Panc1 (cell line): ENCODE results near the gene MLN. TPM values are rescaled to one million over a fixed set of nuclear protein-coding genes. Genes with fewer than 3 reads are reported as not detected.

ENCODE experiments used
- ATAC-seq: fragments of 200-7000 bp; cut with Tn5 transposase; 2 replicates; pipeline ENCODE4 v1.9.1; 2020; ENCODE audit warnings: mild to moderate bottlenecking, moderate library complexity
- BruUV-seq: library from RNA; stranded (reverse); fragments of 400-500 nt; replicated peaks from 2 replicates; lab custom pipeline; 2021; lab: Mats Ljungman, UMichigan
- CTCF ChIA-PET: fragments of 300-600 bp; sonication (Branson Sonifier 250); formaldehyde crosslinking; loops from one replicate; lab custom pipeline; 2022; ENCODE audit warnings: antibody characterized with exemption; lab: Charles Lee
- POLR2A ChIA-PET: fragments of 300-600 bp; sonication (Branson Sonifier 250); formaldehyde crosslinking; loops from one replicate; lab custom pipeline; 2022; ENCODE audit warnings: antibody characterized with exemption; lab: Charles Lee
- DNase-seq: peaks from one replicate; pipeline ENCODE4 v3.0.0-alpha.2; 2010; ENCODE audit warnings: low read depth, low spot score
- H3K27ac ChIP-seq: 2 replicates; pipeline ENCODE4 v1.5.1; 2011; ENCODE audit warnings: mild to moderate bottlenecking, low read length, inconsistent platforms
- H3K27me3 ChIP-seq: fragments of 200-500 bp; sonication (Bioruptor generic); 2 replicates; pipeline ENCODE4 v1.6.0; 2014; ENCODE audit warnings: low read length, inconsistent platforms; ENCODE audit not compliant: control insufficient read depth, insufficient read depth
- H3K36me3 ChIP-seq: fragments of 200-500 bp; sonication (Bioruptor generic); 2 replicates; pipeline ENCODE4 v1.5.1; 2014; ENCODE audit warnings: inconsistent platforms, mild to moderate bottlenecking, low read length, moderate library complexity; ENCODE audit not compliant: control insufficient read depth, insufficient read depth
- H3K4me1 ChIP-seq: 2 replicates; pipeline ENCODE4 v1.5.1; 2011; ENCODE audit warnings: inconsistent platforms, mild to moderate bottlenecking, low read length, moderate library complexity; ENCODE audit not compliant: control insufficient read depth, insufficient read depth
- H3K4me3 ChIP-seq, 2 experiments: 2 replicates each; pipeline ENCODE4 v1.5.1; 2011 to 2012; ENCODE audit warnings: low read depth in 2 of 2, low read length in 2 of 2, mild to moderate bottlenecking in 2 of 2, inconsistent platforms in 1 of 2, moderate library complexity in 1 of 2
- H3K9me3 ChIP-seq: fragments of 200-500 bp; sonication (Bioruptor generic); 2 replicates; pipeline ENCODE4 v1.5.1; 2014; ENCODE audit warnings: low read depth, mild to moderate bottlenecking, inconsistent platforms, low read length, moderate library complexity; ENCODE audit not compliant: control insufficient read depth, insufficient read depth
- CTCF ChIP-seq: fragments of 450-650 bp; IDR thresholded peaks from 2 replicates; pipeline ENCODE4 v1.5.1; 2017; ENCODE audit warnings: mild to moderate bottlenecking
- POLR2AphosphoS5 ChIP-seq: IDR thresholded peaks from 2 replicates; pipeline ENCODE4 v1.6.1; 2012; ENCODE audit warnings: mild to moderate bottlenecking, low read depth, low read length, moderate library complexity
- REST ChIP-seq, 2 experiments: IDR thresholded peaks; 2 replicates each; pipeline ENCODE4 v1.6.1; 2011 to 2012; ENCODE audit warnings: low read depth in 2 of 2, control low read depth in 1 of 2, low read length in 1 of 2, mild to moderate bottlenecking in 1 of 2, moderate library complexity in 1 of 2; ENCODE audit not compliant: insufficient read depth in 1 of 2
- SIN3A ChIP-seq: IDR thresholded peaks from 2 replicates; pipeline ENCODE4 v1.6.1; 2012; ENCODE audit warnings: low read depth, mild to moderate bottlenecking, low read length, moderate library complexity, borderline replicate concordance; ENCODE audit not compliant: insufficient read depth
- TCF7L2 ChIP-seq: IDR thresholded peaks from 2 replicates; pipeline ENCODE4 v1.6.1; 2011; ENCODE audit warnings: mild to moderate bottlenecking, low read depth, low read length, inconsistent platforms
- in situ Hi-C: cut with HindIII; loops from 2 replicates; pipeline ENCODE4 v1.10.0; 2016; ENCODE audit warnings: low sequenced_read_pairs, low pct_unique_long_range_greater_than_20kb
- intact Hi-C: fragments of 100-400 bp; cut with micrococcal nuclease; formaldehyde crosslinking; loops from one replicate; pipeline ENCODE4 v1.10.0; 2022; ENCODE audit not compliant: unreplicated experiment
- total RNA-seq: library from RNA; stranded (reverse); gene quantifications from one replicate; pipeline ENCODE4 v1.2.1, GENCODE V29; 2021; ENCODE audit not compliant: unreplicated experiment

MLN gene
- total RNA-seq, 1 experiment from 2014 or later = not detected

DNA sequence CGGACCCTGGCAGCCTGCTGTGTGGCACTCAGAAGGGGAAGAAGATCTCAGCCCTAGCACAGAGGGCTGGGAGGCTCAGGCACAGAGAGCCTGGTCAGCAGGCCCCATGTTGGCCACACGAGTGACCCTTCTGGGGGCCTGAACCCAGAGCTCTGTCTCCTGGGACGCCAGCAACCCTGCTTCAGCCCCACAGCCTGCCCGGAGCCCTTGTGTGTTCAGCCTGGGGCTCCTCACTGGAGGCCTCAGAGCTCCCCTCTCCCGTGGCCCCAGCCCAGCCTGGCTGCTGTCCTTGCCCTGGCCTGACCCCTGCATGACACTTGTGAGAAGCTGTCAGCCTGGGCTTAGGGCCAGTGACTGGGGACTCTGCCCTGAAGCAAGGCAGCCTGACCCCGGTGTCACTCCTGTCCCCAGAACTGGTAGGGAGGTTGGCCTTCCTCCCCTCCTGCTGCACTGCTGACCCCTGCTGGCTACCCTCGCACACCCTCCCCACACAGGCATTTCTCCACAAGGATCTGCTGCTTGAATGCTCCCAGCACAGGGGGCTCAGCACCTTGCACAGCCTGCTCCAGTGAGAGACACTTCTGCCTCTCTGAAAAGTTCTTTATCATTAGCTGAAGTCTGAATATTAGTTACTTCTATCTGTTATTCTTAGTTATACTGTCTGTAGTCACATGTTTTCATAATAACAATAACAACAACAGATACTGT lies 41.7 kb downstream of the MLN start:
- no TSS peak for BruUV-seq
- ATAC-seq (peak; percentile 93), DNase-seq (no peak)
- no peaks in the 10 kb centered on the region for H3K36me3 ChIP-seq
- POLR2A ChIA-PET = interaction anchor here (0.6 kb wide), 1 partner anchor 465 kb away, joined by 12 read pairs; no protein-coding TSS in a partner anchor
- H3K27me3 ChIP-seq = no peaks in the 10 kb centered on the region
- peak; percentile 93 for TF ChIP-seq CTCF
- TF ChIP-seq REST (IDR thresholded peaks at IDR 0.05; ENCODE audit: insufficient read depth in 1 of 2, low read depth in 2 of 2, low read length in 1 of 2) = no peak
- in situ Hi-C loops (no loop called here), intact Hi-C loops (no loop called here)
- H3K4me3 ChIP-seq = no peak overlapping the region
- H3K9me3 ChIP-seq = no peaks in the 10 kb centered on the region
- H3K4me1 ChIP-seq = peaks cover 15% of the 10 kb centered on the region
- no peak overlapping the region for H3K27ac ChIP-seq
- CTCF ChIA-PET = interaction anchor here (0.6 to 2.6 kb wide), 3 partner anchors 17 to 51 kb away, joined by 5 to 24 read pairs (median 5); partner anchors contain the start of gene UQCC2

DNA sequence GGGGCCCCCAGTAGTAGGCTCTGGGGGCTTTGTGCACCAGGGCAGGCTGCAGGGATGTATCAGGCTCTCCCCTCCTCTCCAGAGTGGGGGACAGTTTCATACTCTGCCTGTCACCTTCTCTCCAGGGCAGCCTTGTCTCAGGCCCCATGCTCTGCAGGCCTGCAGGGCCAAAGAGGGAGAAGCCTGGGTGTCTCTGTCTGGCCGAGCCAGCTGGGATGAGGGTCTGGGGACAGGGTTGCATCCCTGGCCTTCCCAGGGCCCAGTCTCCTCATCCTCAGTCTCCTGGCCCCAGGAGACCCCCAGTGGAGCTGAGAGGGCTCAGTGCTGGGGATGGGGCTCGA lies 42.3 kb downstream of the MLN start:
- H3K36me3 ChIP-seq = no peaks in the 10 kb centered on the region
- peak; percentile 60 for ATAC-seq
- peaks cover 15% of the 10 kb centered on the region for H3K4me1 ChIP-seq
- CTCF ChIA-PET = interaction anchor here (0.6 to 2.6 kb wide), 3 partner anchors 17 to 50 kb away, joined by 5 to 24 read pairs (median 5); partner anchors contain the start of gene UQCC2
- no peaks in the 10 kb centered on the region for H3K9me3 ChIP-seq
- no peak overlapping the region for H3K27ac ChIP-seq
- no TSS peak for BruUV-seq
- POLR2A ChIA-PET = interaction anchor here (0.6 kb wide), 1 partner anchor 466 kb away, joined by 12 read pairs; no protein-coding TSS in a partner anchor
- no peak overlapping the region for H3K4me3 ChIP-seq
- H3K27me3 ChIP-seq = no peaks in the 10 kb centered on the region
- in situ Hi-C loops = no loop called here
- no peak for DNase-seq
- TF ChIP-seq TCF7L2 (no peak), SIN3A (no peak), POLR2AphosphoS5 (no peak), CTCF (no peak), REST (IDR thresholded peaks at IDR 0.05; ENCODE audit: insufficient read depth in 1 of 2, low read depth in 2 of 2, low read length in 1 of 2) (no peak)
- intact Hi-C loops = no loop called here
